T-helper 22 cell (primary cell): ENCODE data around the gene SDR42E1.
"Not testable (repeated sequence)": the region's sequence is repeated elsewhere in the genome, so short reads cannot be mapped to it uniquely, and the experiment has no call there.

Experiments used
- DNase-seq: peaks from one replicate; pipeline ENCODE4 v3.0.0-alpha.2; 2020; ENCODE audit warnings: low read depth

SDR42E1 gene

DNA sequence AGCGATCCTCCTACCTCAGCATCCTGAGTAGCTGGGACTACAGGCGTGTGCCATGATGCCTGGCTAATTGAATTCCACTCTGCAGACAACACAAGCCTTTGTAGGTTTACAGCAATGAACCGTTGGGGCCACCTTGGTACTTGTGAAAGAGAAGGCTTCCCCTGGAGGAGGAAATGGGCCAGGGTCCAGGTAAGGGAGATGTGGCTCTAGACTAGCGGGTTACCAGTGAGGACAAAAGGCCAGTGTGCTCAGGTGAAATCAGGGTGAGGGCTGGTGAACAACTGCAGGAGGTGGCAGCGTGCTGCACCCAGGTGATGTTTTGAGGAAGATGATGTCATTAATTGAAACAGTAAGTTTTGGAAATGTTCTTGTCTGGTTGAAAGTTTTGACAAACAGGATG lies 6.7 kb downstream of the SDR42E1 start:
- no peak for DNase-seq

DNA sequence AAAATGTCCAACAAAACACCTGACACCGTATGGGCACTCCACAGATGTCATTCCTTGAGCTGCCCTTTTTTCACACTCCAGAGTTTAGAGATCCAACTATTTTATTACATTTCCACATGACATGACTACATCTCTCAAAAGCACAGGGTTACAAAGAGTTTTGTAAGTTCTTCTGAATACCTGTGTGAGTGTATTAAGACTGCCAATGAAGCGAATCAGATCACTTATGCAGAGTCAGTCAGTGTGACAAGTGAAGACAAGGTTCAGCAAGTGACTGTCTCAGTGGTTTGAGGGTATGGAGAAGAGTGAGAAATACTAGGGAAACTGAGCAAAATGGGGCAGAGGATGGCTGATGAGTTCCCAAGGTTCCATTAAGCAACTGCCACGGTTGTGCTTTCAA lies 8.4 kb downstream of the SDR42E1 start:
- DNase-seq: no peak

- DNase-seq: no peak
These were observed 13.5 kb downstream of the SDR42E1 start for GRCh38 chr16:81997738-81998137.

DNA sequence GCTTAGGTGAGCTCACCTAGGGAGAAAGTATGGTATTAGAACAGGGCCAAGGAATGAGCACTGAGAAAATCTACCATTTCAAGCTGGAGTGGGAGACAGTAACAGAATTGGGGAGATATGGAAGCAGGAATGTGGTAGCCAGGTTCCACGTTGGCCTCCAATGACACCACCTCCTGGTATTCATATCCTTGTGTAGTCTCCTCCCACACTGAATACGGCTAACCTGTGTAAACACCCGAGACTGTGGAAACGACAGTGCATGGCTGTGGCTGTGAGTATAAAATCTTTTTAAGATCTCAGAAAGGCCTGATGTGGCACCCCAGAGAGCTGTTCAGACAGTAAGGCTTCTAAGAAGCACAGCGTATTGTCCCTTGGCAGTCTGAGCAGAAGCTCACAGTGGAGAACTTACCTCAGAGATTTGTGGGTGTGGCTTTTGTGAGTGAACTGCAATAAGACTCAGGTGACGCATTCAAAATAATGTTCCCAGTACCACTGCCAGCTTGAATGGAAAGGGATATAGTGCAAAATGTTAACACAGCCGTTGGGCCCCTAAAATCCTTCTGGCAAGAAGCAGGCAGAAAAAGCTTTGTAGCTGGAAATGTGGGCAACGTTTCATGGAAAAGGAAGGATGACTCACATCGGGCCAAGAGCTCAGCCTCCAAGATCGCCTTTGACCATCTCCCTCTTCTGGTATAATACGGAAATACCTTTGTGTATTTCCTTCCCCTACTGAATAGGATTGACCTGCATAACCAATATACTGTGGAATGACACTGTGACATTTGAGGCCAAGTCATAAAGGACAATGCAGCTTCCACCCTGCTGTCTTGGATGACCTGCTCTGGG lies 14.4 kb downstream of the SDR42E1 start:
- DNase-seq: no peak

DNA sequence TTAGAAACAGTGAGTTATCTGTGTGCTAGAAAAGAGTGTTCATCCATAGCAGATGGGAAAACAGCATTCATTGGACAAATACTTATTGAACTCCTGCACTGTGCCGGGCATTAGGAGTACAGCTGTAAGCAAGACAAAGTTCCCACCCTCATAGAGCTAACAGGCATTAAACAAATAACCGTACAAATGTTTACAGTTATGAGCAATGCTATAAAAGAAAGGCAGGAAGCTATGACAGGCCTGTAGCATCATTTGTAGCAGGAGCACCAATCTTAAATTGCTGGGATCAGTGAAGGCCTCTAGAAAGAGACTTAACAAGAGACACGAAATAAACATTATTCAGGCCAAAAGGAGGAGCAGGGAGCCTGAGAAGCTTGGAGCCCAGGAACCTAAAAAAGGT lies 15.6 kb downstream of the SDR42E1 start:
- DNase-seq: no peak

DNA sequence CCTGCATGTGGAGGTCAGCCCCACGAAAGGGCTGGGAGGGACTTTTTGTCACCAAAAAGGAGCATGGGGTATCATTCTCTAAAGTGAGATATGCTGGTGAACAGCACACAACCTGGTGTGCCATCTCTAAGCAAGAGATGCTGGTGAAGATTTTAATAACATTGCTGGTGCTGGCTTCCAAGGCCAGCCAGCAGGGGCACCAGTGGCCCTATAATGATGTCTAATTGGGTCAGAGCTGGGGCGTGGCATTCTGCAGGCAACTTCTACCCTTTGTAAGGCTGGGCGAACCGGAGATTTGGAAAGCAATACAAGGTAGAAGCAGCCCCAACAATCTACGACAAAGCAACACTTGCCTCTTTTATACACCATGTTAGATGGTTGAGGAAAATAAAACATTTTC lies 16.8 kb downstream of the SDR42E1 start:
- DNase-seq: no peak

- no peak for DNase-seq
These were observed 18.4 kb downstream of the SDR42E1 start for GRCh38 chr16:81992859-81993258.

DNA sequence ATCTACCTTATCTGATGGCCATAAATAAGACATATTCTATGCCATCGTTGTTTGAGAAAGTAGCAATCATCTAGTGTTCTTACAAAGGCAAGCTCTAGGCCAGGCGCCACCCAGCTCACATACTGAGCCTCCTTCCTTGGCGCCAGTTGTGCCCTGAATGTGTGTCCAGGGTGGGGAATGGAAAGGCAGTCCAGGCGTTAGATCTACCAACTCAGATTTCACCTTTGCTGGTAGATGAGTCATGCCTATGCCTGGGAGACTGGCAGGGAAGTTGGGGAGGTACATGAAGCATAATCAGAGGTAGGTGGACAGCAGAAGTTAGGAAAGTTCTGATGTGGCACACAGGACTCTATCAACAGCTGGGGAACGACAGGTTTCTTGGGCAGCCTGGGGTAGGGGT lies 23.6 kb downstream of the SDR42E1 start:
- no peak for DNase-seq

DNA sequence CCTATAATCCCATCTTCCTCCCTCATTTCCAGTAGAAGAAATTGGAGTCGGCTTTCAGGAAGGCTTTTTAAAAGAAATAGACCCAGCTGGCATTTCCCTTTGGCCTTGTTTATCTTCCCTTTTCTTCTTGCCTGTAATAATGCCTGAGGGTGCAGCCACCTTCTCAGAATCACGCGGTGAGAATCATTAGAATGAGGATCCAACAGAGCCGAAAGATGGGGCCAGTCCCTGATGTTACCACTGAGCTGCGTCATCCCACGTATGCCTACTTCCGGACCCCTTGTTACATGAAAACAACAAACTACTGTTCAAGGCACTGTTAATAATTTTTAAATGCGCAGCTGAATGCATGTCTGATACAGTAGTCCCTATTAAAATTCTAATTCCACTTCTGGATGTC lies 24.1 kb downstream of the SDR42E1 start:
- no peak for DNase-seq

GRCh38 chr16:81977335-81977942 lies 33.8 kb downstream of the SDR42E1 start:
- not testable (repeated sequence) for DNase-seq

DNA sequence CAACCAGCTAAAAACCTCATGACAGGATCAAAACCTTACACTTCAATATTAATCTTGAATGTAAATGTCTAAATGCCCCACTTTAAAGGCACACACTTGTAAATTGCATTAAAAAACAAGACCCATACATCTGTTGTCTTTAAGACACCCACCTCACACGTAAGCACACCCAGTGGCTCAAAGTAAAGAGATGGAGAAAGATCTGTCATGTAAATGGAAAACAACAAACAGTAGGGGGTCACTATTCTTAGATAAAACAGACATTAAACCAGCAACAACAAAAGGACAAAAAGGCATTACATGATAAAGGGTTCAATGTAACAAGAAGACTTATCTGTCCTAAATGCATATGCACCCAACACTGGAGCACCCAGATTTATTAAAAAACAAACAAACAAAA lies 35.6 kb downstream of the SDR42E1 start:
- no peak for DNase-seq

- no peak for DNase-seq
These were observed 37.5 kb downstream of the SDR42E1 start for GRCh38 chr16:81973737-81974136.

DNA sequence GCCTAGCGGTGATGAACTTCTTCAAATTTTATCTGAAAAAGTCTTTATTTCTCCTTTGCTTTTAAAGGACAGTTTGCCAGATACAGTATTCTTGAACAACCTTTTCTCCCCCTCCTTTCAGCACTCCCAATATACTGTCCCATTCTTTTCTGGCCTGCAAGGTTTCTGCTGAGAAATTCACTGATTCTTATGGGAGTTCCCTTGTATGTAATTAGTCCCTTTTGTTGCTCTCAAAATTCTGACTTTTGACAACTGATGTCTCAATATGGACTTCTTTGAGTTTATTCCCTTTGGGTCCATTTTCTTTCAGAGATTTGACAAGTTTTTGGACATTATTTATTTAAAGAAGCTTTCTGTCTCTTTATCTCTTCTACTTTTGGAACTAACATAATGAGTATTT lies 39.4 kb downstream of the SDR42E1 start:
- no peak for DNase-seq

GRCh38 chr16:81967358-81967757 lies 43.9 kb downstream of the SDR42E1 start:
- no peak for DNase-seq

- no peak for DNase-seq
These were observed 46.5 kb downstream of the SDR42E1 start for GRCh38 chr16:81964808-81965207.

DNA sequence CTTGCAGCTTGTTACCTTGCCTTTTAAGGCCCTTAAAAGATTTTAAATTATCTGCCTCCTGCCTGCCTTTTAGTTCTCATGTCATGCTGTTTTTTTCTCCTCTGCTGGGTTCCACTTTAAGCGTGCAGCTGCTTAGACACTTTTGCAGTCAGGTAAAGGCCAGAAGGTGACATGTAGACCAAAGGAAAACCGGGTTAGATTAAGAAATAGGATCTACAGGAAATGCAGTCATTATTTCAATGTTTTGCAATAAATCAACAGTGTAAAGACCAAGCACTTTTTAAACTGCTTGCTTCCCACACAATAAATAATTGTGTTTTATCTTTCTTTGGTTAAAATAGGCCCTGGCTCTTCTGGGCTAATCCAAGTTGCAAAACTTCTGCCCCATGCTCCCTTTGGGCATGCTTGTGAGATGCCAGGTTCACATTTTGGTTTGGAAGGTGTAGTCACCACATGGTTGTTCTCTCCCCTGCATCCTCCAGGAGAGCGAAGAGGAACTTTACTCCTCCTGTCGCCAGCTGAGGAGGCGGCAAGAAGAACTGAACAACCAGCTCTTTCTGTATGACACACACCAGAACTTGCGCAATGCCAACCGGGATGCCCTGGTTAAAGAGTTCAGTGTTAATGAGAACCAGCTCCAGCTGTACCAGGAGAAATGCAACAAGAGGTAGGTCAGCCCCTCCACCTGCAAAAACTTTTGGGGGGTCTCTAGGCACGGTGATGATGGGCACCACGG lies 54.9 kb downstream of the SDR42E1 start:
- DNase-seq: no peak

DNA sequence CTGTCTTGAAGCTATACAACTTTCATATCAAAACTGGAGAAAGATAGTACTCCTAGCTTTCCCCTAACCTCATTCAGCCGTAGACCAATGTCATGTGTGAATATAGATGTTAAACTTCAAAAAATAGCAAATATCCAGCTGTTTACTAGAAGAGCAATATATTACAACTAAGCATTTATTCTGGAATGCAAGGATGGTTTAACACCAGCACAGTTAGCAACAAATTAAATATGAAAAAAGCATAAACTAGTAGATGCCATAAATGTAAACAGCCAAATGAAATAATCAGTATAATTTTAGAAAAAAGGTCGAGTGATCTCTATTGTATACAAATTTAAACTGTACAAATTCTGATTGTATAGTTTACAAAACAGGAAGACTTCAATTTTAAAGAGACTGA lies 59.7 kb downstream of the SDR42E1 start:
- no peak for DNase-seq

DNA sequence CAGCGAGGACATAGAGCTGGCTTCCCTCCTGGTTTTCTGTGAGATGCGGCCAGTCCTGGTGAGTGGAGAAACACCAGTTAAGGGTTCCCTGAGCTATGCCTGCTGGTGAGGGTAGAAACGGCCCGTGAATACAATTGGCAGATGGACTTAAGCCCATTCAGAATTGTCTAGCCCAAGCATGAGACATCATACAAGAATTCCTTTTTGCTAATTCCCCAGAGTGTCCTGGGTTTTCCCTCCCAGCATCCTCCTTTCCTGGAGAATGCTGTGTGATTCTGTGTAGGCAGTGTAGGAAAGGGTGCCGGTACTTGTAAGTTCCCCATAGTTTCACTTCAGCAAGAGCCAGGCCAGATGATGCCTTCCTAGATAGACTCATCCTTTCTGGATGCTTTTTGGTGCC lies 65.1 kb downstream of the SDR42E1 start:
- DNase-seq: no peak

DNA sequence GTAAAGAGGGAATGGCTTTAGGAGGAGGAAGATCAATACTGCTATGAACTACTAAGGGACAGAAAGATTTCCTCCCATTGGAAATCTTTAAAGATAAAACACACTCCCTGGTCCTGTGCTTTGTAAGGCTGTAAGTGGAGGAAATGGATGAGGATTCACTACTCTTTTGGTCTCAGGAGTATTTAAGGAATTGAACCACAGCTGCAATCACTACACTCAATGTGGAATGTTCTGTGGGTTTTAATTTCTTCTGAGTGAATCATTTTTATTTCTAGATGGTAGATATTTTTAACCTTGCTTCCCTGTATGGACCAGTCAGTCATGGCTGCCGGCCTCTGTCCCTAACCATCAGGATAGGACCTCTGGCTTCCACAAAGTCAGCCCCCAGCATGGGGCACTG lies 65.6 kb downstream of the SDR42E1 start:
- no peak for DNase-seq

DNA sequence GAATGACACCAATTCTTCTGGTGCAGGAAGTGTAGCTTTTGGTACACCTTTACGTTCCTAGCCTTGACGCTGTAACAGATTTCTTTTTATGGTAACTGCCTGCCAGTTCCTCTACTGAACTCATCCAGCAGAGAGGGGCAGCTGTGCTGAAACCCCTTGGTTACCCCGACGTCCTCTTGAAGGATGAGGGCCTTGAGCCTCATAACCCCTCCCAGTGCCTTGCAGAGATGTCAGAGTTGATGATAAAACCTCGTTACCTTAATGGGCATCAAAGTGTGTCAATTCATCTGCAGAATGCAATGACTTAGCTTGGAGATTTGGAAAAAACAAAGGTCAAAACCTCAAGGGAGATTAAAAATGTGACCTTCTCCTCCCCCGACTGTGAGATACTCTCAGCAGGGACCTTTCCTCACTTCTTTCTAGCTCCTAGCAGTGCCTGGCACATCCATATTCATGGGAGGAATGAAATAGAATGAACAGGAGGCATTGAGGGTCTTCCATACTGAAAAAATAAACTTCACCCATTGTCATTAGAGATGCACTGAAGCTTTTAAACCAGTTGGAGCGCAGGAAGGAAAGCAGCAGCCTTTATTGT lies 69.2 kb downstream of the SDR42E1 start:
- DNase-seq: no peak

DNA sequence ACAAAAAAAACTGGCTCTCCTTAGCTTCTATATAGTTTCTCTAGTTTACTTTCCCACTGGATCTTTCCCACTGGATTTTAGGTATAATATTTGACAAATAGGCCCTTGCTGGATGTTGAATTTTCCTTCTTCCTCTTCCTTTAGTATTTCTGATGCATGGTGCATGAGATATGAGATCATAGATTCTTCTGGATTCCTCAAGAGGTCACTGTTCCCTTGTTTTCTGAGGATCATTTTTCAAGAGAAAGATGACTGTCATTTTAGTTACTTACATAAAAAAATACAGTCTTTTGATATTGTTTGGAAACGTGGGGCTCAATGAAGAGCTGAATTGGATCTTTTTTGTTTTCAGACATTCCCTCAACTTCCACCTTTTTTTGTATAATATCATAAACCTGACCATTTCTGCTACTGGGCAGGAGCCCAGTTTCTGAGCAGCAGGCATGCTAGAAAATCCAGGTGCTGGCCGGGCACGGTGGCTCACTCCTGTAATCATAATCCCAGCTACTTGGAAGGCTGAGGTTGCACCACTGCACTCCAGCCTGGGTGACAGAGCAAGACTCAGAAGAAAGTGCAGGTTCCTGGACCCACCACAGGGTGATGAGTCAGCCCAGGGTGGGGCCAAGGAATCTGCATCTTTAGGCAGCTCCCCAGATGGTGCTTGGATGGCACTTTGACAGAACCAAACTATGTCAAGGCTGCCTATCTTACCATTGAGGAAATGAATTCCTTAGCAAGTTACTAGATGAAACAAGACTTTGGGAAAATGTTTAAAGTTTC lies 70.3 kb downstream of the SDR42E1 start:
- DNase-seq: no peak
